AG04449 (cell line): ENCODE results near the gene RO60.
"Not testable (repeated sequence)": the region's sequence is repeated elsewhere in the genome, so short reads cannot be mapped to it uniquely, and the experiment has no call there.

Experiments
- CTCF ChIA-PET: fragments of 350-600 bp; formaldehyde crosslinking; extraction: SDS; loops from one replicate; lab custom pipeline; 2021; ENCODE audit warnings: antibody characterized with exemption; lab: Yijun Ruan, JAX
- POLR2A ChIA-PET: fragments of 400-600, 350-600 bp; formaldehyde crosslinking; extraction: SDS; loops from one replicate; lab custom pipeline; 2020; ENCODE audit warnings: antibody characterized with exemption, inconsistent platforms; lab: Yijun Ruan, JAX
- DNase-seq: peaks from one replicate; pipeline ENCODE4 v3.0.0-alpha.2; 2010; ENCODE audit warnings: low read depth, low spot score
- H3K4me3 ChIP-seq: 2 replicates; pipeline ENCODE4 v1.5.1; 2011; ENCODE audit warnings: low read depth, mild to moderate bottlenecking, control low read depth, low read length
- CTCF ChIP-seq: IDR thresholded peaks from one replicate; pipeline ENCODE4 v1.5.1; 2011; ENCODE audit warnings: mild to moderate bottlenecking, moderate library complexity, low read length, control low read depth, inconsistent platforms; ENCODE audit not compliant: insufficient read depth; ENCODE audit errors: missing control alignments

Gene RO60

GRCh38 chr1:193033610-193034009, 25.8 kb upstream of the RO60 start:
- DNase-seq: no peak
- H3K4me3 ChIP-seq: no peak overlapping the region
- POLR2A ChIA-PET: no interaction called here
- no peak for TF ChIP-seq CTCF
- CTCF ChIA-PET: interaction anchor here (1.5 to 5.0 kb wide), 3 partner anchors 228 to 560 kb away, joined by 3 to 38 read pairs (median 22); no protein-coding TSS in a partner anchor

GRCh38 chr1:193036337-193037047, 22.9 kb upstream of the RO60 start:
- H3K4me3 ChIP-seq: no peak overlapping the region
- POLR2A ChIA-PET: no interaction called here
- CTCF ChIA-PET: interaction anchor here (5.0 kb wide), 1 partner anchor 231 kb away, joined by 38 read pairs; no protein-coding TSS in a partner anchor
- DNase-seq: no peak
- no peak for TF ChIP-seq CTCF

- no peak for DNase-seq
- no peak for TF ChIP-seq CTCF
- POLR2A ChIA-PET: no interaction called here
- H3K4me3 ChIP-seq: no peak overlapping the region
- CTCF ChIA-PET: interaction anchor here (0.7 to 2.1 kb wide), 4 partner anchors 8 to 566 kb away, joined by 3 to 5 read pairs (median 4); no protein-coding TSS in a partner anchor
These were observed 19.4 kb upstream of the RO60 start for GRCh38 chr1:193040011-193040410.

- H3K4me3 ChIP-seq: no peak overlapping the region
- TF ChIP-seq CTCF: no peak
- CTCF ChIA-PET: interaction anchor here (0.8 to 1.0 kb wide), 2 partner anchors 24 to 569 kb away, joined by 3 read pairs; no protein-coding TSS in a partner anchor
- no peak for DNase-seq
- POLR2A ChIA-PET: no interaction called here
These were observed 16.4 kb upstream of the RO60 start for GRCh38 chr1:193042766-193043691.

GRCh38 chr1:193048913-193049312, 10.5 kb upstream of the RO60 start:
- POLR2A ChIA-PET, H3K4me3 ChIP-seq, DNase-seq: not testable (repeated sequence)
- CTCF ChIA-PET: interaction anchor here (1.2 to 1.3 kb wide), 3 partner anchors 10 to 17 kb away, joined by 3 to 5 read pairs (median 3); partner anchors contain the start of genes RO60 and UCHL5

GRCh38 chr1:193054169-193054675, 5.2 kb upstream of the RO60 start:
- POLR2A ChIA-PET: no interaction called here
- no peak for TF ChIP-seq CTCF
- H3K4me3 ChIP-seq: no peak overlapping the region
- no peak for DNase-seq
- CTCF ChIA-PET: interaction anchor here (1.1 kb wide), 1 partner anchor 24 kb away, joined by 3 read pairs; no protein-coding TSS in a partner anchor
